HCT116 (cell line): ENCODE data around the gene RIMKLA. TPM values are rescaled to one million over a fixed set of nuclear protein-coding genes. Genes with fewer than 3 reads are reported as not detected.

Experiments used
- ATAC-seq: fragments of 200-7000 bp; cut with Tn5 transposase; 2 replicates; pipeline ENCODE4 v1.9.1; 2020; ENCODE audit warnings: mild to moderate bottlenecking, moderate library complexity
- BruUV-seq: library from RNA; stranded (reverse); fragments of 400-500 nt; replicated peaks from 2 replicates; lab custom pipeline; 2021; lab: Mats Ljungman, UMichigan
- CTCF ChIA-PET: fragments of 300-600 bp; sonication (Branson Sonifier 250); formaldehyde crosslinking; loops from one replicate; lab custom pipeline; 2021; ENCODE audit warnings: antibody characterized with exemption; lab: Charles Lee
- POLR2A ChIA-PET: fragments of 300-600, 350-600 bp; sonication (Branson Sonifier 250); formaldehyde crosslinking; loops from one replicate; lab custom pipeline; 2021; ENCODE audit warnings: antibody characterized with exemption; lab: Charles Lee
- RAD21 ChIA-PET, 2 experiments: fragments of 300-600 bp; sonication (Branson Sonifier 250); formaldehyde crosslinking; loops; one replicate each; lab custom pipeline; 2023; ENCODE audit warnings: low total read pairs in 2 of 2; ENCODE audit not compliant: uncharacterized antibody in 2 of 2, unreplicated experiment in 2 of 2, low non-redundant PET in 1 of 2; lab: Charles Lee
- DNase-seq: peaks from one replicate; pipeline ENCODE4 v3.0.0-alpha.2; 2010; ENCODE audit warnings: low read depth, low spot score
- H2AFZ ChIP-seq: fragments of 200-600 bp; shearing (Covaris generic), sonication (generic); 2 replicates; pipeline ENCODE4 v1.6.1; 2017; ENCODE audit warnings: low read depth, mixed run types, mixed read lengths, antibody characterized with exemption, low read length; ENCODE audit not compliant: poor library complexity, severe bottlenecking
- H3K27ac ChIP-seq: 2 replicates; pipeline ENCODE4 v1.5.1; 2012; ENCODE audit warnings: low read depth, low read length
- H3K27me3 ChIP-seq: fragments of 200-600 bp; sonication (generic); 2 replicates; pipeline ENCODE4 v1.6.1; 2016; ENCODE audit warnings: mixed run types, low read length, mixed read lengths; ENCODE audit not compliant: insufficient read depth
- H3K36me3 ChIP-seq, 2 experiments: fragments of 200-500 bp in 1 of 2; fragments of 200-600 bp in 1 of 2; sonication (Bioruptor generic) in 1 of 2; sonication (generic) in 1 of 2; 2 replicates each; pipeline versions ENCODE4 v1.5.1 to v1.6.1; 2014 to 2016; ENCODE audit warnings: low read length in 2 of 2, inconsistent platforms in 1 of 2, mixed read lengths in 1 of 2, mixed run types in 1 of 2; ENCODE audit not compliant: insufficient read depth in 2 of 2, control insufficient read depth in 1 of 2
- H3K4me1 ChIP-seq, 2 experiments: fragments of 200-600 bp in 1 of 2; sonication (generic) in 1 of 2; 2 replicates each; pipeline versions ENCODE4 v1.5.1 to v1.6.1; 2012 to 2017; ENCODE audit warnings: low read length in 2 of 2, inconsistent platforms in 1 of 2, mild to moderate bottlenecking in 1 of 2, mixed read lengths in 1 of 2, mixed run types in 1 of 2, moderate library complexity in 1 of 2; ENCODE audit not compliant: insufficient read depth in 2 of 2, control insufficient read depth in 1 of 2
- H3K4me2 ChIP-seq: fragments of 200-600 bp; sonication (generic); 2 replicates; pipeline ENCODE4 v1.6.1; 2017; ENCODE audit warnings: mixed run types, low read length, mixed read lengths
- H3K4me3 ChIP-seq, 2 experiments: fragments of 200-600 bp in 1 of 2; sonication (generic) in 1 of 2; replicated peaks in 1 of 2; 2 replicates each; pipeline ENCODE4 v1.5.1; 2011 to 2016; ENCODE audit warnings: low read length in 2 of 2, control low read depth in 1 of 2, low read depth in 1 of 2, mild to moderate bottlenecking in 1 of 2, mixed read lengths in 1 of 2, mixed run types in 1 of 2
- H3K79me2 ChIP-seq: fragments of 200-600 bp; sonication (generic); 2 replicates; pipeline ENCODE4 v1.6.1; 2017; ENCODE audit warnings: mild to moderate bottlenecking, mixed run types, low read length, moderate library complexity, mixed read lengths; ENCODE audit not compliant: insufficient read depth
- H3K9ac ChIP-seq: fragments of 200-600 bp; sonication (generic); 2 replicates; pipeline ENCODE4 v1.6.1; 2016; ENCODE audit warnings: low read length, mixed read lengths
- H3K9me2 ChIP-seq: fragments of 200-600 bp; sonication (generic), shearing (Covaris generic); 2 replicates; pipeline ENCODE4 v1.6.1; 2017; ENCODE audit warnings: mixed run types, mild to moderate bottlenecking, moderate library complexity; ENCODE audit not compliant: insufficient read depth
- H3K9me3 ChIP-seq, 2 experiments: fragments of 200-500 bp in 1 of 2; fragments of 200-600 bp in 1 of 2; sonication (Bioruptor generic) in 1 of 2; sonication (generic) in 1 of 2; 2 replicates each; pipeline ENCODE4 v1.6.1; 2014 to 2017; ENCODE audit warnings: low read length in 2 of 2, mixed read lengths in 2 of 2, inconsistent platforms in 1 of 2, low read depth in 1 of 2, mild to moderate bottlenecking in 1 of 2, mixed run types in 1 of 2, moderate library complexity in 1 of 2; ENCODE audit not compliant: control insufficient read depth in 1 of 2, insufficient read depth in 1 of 2
- H4K20me1 ChIP-seq: fragments of 200-600 bp; sonication (generic), shearing (Covaris generic); 2 replicates; pipeline ENCODE4 v1.6.1; 2017; ENCODE audit warnings: mixed run types, mild to moderate bottlenecking, moderate library complexity; ENCODE audit not compliant: insufficient read depth
- EGR1 ChIP-seq: IDR thresholded peaks from 2 replicates; pipeline ENCODE4 v1.6.1; 2012; ENCODE audit warnings: low read depth
- ELF1 ChIP-seq: IDR thresholded peaks from 2 replicates; pipeline ENCODE4 v1.6.1; 2012; ENCODE audit warnings: low read depth, borderline replicate concordance
- EZH2phosphoT487 ChIP-seq: fragments of 200-600 bp; IDR thresholded peaks from 2 replicates; pipeline ENCODE4 v1.6.1; 2018; ENCODE audit warnings: antibody characterized with exemption, borderline replicate concordance
- JUND ChIP-seq: IDR thresholded peaks from 2 replicates; pipeline ENCODE4 v1.6.1; 2012
- TCF7L2 ChIP-seq: IDR thresholded peaks from 2 replicates; pipeline ENCODE4 v1.7.0; 2011; ENCODE audit warnings: borderline replicate concordance, inconsistent platforms; ENCODE audit not compliant: insufficient read depth, insufficient read length; ENCODE audit errors: extremely low read depth
- intact Hi-C: fragments of 100-400 bp; cut with micrococcal nuclease; formaldehyde crosslinking; loops from 2 replicates; pipeline ENCODE4 v1.10.0; 2022
- total RNA-seq: library from RNA; stranded (reverse); gene quantifications from one replicate; pipeline ENCODE4 v1.2.1, GENCODE V29; 2021; ENCODE audit not compliant: unreplicated experiment
- TF ChIP-seq, protein P1 (sequence below), 3 experiments: fragments of 200-600 bp in 1 of 3; sonication (generic) in 1 of 3; IDR thresholded peaks in 2 of 3; conservative IDR thresholded peaks in 1 of 3; 2 replicates each; pipeline ENCODE4 v1.5.1; 2012 to 2017; ENCODE audit warnings: low read depth in 2 of 3, low read length in 2 of 3, antibody characterized with exemption in 1 of 3, borderline replicate concordance in 1 of 3, control low read depth in 1 of 3, mild to moderate bottlenecking in 1 of 3, mixed read lengths in 1 of 3, mixed run types in 1 of 3, moderate library complexity in 1 of 3; ENCODE audit not compliant: insufficient read depth in 1 of 3
- TF ChIP-seq, protein P2 (sequence below): IDR thresholded peaks from 2 replicates; pipeline ENCODE4 v1.6.1; 2012
- TF ChIP-seq, protein P3 (sequence below): IDR thresholded peaks from 2 replicates; pipeline ENCODE4 v1.6.1; 2011; ENCODE audit warnings: mild to moderate bottlenecking, low read length, moderate library complexity; ENCODE audit not compliant: insufficient replicate concordance; ENCODE audit errors: extremely low read depth

Gene RIMKLA
- total RNA-seq, 1 experiment from 2014 or later = 4.9 TPM

DNA sequence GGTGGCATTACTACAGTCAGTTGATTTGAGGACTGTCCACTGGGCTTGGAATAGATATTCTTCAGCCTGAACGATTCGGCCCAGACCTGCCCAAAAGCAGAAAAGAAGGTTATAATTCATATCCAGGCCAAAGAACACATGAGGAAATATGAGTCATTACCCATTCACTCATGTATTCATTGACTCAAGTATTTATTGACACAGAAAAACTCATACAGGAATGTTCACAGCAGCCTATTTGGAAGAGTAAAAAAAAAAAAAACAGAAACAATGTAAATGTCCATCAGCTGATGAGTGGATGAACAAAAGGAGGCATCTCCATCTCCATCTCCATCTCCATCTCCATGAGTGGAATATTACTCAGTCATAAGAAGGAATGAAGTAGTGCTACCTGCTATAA lies 59.3 kb downstream of the RIMKLA start (continued):
- TF ChIP-seq ELF1 = no peak
- TF ChIP-seq, all 23 proteins: peak for 4

DNA sequence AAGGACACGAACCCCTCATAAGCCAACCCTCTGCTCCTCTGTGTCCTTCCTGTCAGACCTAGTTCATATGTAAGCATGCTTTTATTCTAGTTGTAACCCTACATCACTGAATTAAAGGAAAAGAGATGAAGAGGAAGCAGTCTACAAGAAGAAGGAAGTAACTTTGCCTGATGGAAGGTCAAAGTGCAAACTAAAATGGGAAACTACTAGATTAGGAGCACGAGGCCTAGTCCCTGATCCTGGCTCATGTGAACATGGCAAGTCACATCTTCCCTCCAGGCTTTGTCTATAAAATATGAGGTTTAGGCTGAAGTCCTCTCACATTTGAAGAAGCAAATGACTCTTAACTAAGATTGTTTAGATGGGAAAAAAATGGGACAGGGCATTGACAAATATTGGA lies 62.1 kb downstream of the RIMKLA start:
- no peak for DNase-seq
- H3K9me2 ChIP-seq = no peaks in the 10 kb centered on the region
- no peaks in the 10 kb centered on the region for H3K36me3 ChIP-seq
- ATAC-seq = no peak
- no peak overlapping the region for H3K4me3 ChIP-seq
- CTCF ChIA-PET = no interaction called here
- H4K20me1 ChIP-seq = no peaks in the 10 kb centered on the region
- H3K9me3 ChIP-seq = no peaks in the 10 kb centered on the region
- RAD21 ChIA-PET = no interaction called here
- H3K9ac ChIP-seq = no peak overlapping the region
- H3K79me2 ChIP-seq = no peaks in the 10 kb centered on the region
- H3K27me3 ChIP-seq = no peaks in the 10 kb centered on the region
- POLR2A ChIA-PET = no interaction called here
- TF ChIP-seq EGR1 = no peak
- TF ChIP-seq, protein P1, sequence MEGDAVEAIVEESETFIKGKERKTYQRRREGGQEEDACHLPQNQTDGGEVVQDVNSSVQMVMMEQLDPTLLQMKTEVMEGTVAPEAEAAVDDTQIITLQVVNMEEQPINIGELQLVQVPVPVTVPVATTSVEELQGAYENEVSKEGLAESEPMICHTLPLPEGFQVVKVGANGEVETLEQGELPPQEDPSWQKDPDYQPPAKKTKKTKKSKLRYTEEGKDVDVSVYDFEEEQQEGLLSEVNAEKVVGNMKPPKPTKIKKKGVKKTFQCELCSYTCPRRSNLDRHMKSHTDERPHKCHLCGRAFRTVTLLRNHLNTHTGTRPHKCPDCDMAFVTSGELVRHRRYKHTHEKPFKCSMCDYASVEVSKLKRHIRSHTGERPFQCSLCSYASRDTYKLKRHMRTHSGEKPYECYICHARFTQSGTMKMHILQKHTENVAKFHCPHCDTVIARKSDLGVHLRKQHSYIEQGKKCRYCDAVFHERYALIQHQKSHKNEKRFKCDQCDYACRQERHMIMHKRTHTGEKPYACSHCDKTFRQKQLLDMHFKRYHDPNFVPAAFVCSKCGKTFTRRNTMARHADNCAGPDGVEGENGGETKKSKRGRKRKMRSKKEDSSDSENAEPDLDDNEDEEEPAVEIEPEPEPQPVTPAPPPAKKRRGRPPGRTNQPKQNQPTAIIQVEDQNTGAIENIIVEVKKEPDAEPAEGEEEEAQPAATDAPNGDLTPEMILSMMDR (IDR thresholded peaks at IDR 0.05 in 2 of 3, conservative IDR thresholded peaks at IDR 0.05 in 1 of 3; ENCODE audit: borderline replicate concordance in 1 of 3, insufficient read depth in 1 of 3, low read depth in 2 of 3, low read length in 2 of 3) = no peak
- TF ChIP-seq, protein P2, sequence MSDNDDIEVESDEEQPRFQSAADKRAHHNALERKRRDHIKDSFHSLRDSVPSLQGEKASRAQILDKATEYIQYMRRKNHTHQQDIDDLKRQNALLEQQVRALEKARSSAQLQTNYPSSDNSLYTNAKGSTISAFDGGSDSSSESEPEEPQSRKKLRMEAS = no peak
- TF ChIP-seq EZH2phosphoT487 = no peak
- TF ChIP-seq TCF7L2 = no peak
- TF ChIP-seq, protein P3, sequence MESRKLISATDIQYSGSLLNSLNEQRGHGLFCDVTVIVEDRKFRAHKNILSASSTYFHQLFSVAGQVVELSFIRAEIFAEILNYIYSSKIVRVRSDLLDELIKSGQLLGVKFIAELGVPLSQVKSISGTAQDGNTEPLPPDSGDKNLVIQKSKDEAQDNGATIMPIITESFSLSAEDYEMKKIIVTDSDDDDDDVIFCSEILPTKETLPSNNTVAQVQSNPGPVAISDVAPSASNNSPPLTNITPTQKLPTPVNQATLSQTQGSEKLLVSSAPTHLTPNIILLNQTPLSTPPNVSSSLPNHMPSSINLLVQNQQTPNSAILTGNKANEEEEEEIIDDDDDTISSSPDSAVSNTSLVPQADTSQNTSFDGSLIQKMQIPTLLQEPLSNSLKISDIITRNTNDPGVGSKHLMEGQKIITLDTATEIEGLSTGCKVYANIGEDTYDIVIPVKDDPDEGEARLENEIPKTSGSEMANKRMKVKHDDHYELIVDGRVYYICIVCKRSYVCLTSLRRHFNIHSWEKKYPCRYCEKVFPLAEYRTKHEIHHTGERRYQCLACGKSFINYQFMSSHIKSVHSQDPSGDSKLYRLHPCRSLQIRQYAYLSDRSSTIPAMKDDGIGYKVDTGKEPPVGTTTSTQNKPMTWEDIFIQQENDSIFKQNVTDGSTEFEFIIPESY = no peak
- no peak for TF ChIP-seq JUND
- no peak overlapping the region for H3K27ac ChIP-seq
- H2AFZ ChIP-seq = no peak overlapping the region
- H3K4me1 ChIP-seq = peaks cover 0 to 11% of the 10 kb centered on the region in 2 experiments; a peak in 2 of 4 replicates
- no TSS peak for BruUV-seq
- intact Hi-C loops = no loop called here
- no peak overlapping the region for H3K4me2 ChIP-seq
